HepG2 (cell line): ENCODE data around the gene COL25A1. TPM values are rescaled to one million over a fixed set of nuclear protein-coding genes. Genes with fewer than 3 reads are reported as not detected.

Experiments
- ATAC-seq: fragments of 200-7000 bp; cut with Tn5 transposase; 3 replicates; pipeline ENCODE4 v1.9.1; 2020; ENCODE audit warnings: mild to moderate bottlenecking, moderate library complexity
- BruUV-seq: library from RNA; stranded (reverse); fragments of 400-500 nt; replicated peaks from 2 replicates; lab custom pipeline; 2021; lab: Mats Ljungman, UMichigan
- CTCF ChIA-PET: fragments of 300-600 bp; formaldehyde crosslinking; extraction: SDS; loops from one replicate; lab custom pipeline; 2021; ENCODE audit warnings: low total read pairs, inconsistent platforms, low intra/inter-chr PET ratio; lab: Yijun Ruan, JAX
- POLR2A ChIA-PET: fragments of 350-600 bp; sonication (Branson Sonifier 250); formaldehyde crosslinking; loops from one replicate; lab custom pipeline; 2020; ENCODE audit warnings: antibody characterized with exemption, inconsistent platforms; lab: Yijun Ruan, JAX
- DNase-seq: peaks from one replicate; pipeline ENCODE4 v3.0.0-alpha.2; 2015; ENCODE audit warnings: low spot score
- FAIRE-seq: peaks from 3 replicates; lab custom pipeline; 2011; peaks lifted over from hg19 to GRCh38; lab: Jason Lieb, UNC
- H2AFZ ChIP-seq: one replicate; pipeline ENCODE4 v1.6.1; 2011; ENCODE audit warnings: low read length, inconsistent platforms
- H3K27ac ChIP-seq: fragments of 300-600 bp; 3 replicates; pipeline ENCODE4 v1.8.0; 2011; ENCODE audit warnings: mixed run types, mild to moderate bottlenecking, mixed read lengths, low read length, inconsistent platforms; ENCODE audit not compliant: insufficient read depth; ENCODE audit errors: extremely low read length
- H3K27me3 ChIP-seq, 2 experiments: fragments of 200-600 bp in 1 of 2; 2 replicates in 1 of 2; 3 replicates in 1 of 2; pipeline versions ENCODE4 v1.6.0 to v1.8.0; 2011; ENCODE audit warnings: low read length in 2 of 2, mild to moderate bottlenecking in 2 of 2, moderate library complexity in 2 of 2, inconsistent platforms in 1 of 2; ENCODE audit not compliant: insufficient read depth in 2 of 2, control insufficient read depth in 1 of 2
- H3K36me3 ChIP-seq, 2 experiments: fragments of 200-600 bp in 1 of 2; replicated peaks in 1 of 2; 2 replicates in 1 of 2; 3 replicates in 1 of 2; pipeline versions ENCODE4 v1.5.1 to v1.8.0; 2011; ENCODE audit warnings: low read length in 2 of 2, inconsistent platforms in 1 of 2; ENCODE audit not compliant: insufficient read depth in 2 of 2, control insufficient read depth in 1 of 2
- H3K4me1 ChIP-seq: 2 replicates; pipeline ENCODE4 v1.5.1; 2012; ENCODE audit warnings: low read length, inconsistent platforms; ENCODE audit not compliant: insufficient read depth
- H3K4me2 ChIP-seq: 2 replicates; pipeline ENCODE4 v1.6.0; 2011; ENCODE audit warnings: low read depth, low read length, inconsistent platforms
- H3K4me3 ChIP-seq, 3 experiments: fragments of 200-600 bp in 1 of 3; sonication (generic), shearing (Covaris generic) in 1 of 3; replicated peaks in 1 of 3; 2 replicates each; pipeline ENCODE4 v1.5.1; 2011 to 2016; ENCODE audit warnings: low read length in 3 of 3, inconsistent platforms in 2 of 3, low read depth in 2 of 3, mild to moderate bottlenecking in 2 of 3, control low read depth in 1 of 3, mixed read lengths in 1 of 3; ENCODE audit not compliant: insufficient read depth in 1 of 3
- H3K79me2 ChIP-seq: one replicate; pipeline ENCODE4 v1.6.1; 2011; ENCODE audit warnings: low read length, inconsistent platforms; ENCODE audit not compliant: insufficient read depth
- H3K9ac ChIP-seq: 2 replicates; pipeline ENCODE4 v1.6.0; 2011; ENCODE audit warnings: mild to moderate bottlenecking, low read depth, low read length, inconsistent platforms; ENCODE audit not compliant: insufficient read depth
- H3K9me3 ChIP-seq: 2 replicates; pipeline ENCODE4 v1.5.1; 2012; ENCODE audit warnings: mild to moderate bottlenecking, low read length
- H4K20me1 ChIP-seq: 2 replicates; pipeline ENCODE4 v1.6.0; 2011; ENCODE audit warnings: inconsistent platforms, mild to moderate bottlenecking, low read length, moderate library complexity; ENCODE audit not compliant: insufficient read depth
- ARID2 ChIP-seq: sonication (generic); formaldehyde crosslinking; IDR thresholded peaks from 2 replicates; pipeline ENCODE4 v1.8.1; 2022; ENCODE audit warnings: mild to moderate bottlenecking, missing genetic modification reagents, borderline replicate concordance
- FOXC1 ChIP-seq: sonication (generic); formaldehyde crosslinking; IDR thresholded peaks from 2 replicates; pipeline ENCODE4 v1.8.0; 2022; ENCODE audit warnings: mild to moderate bottlenecking, missing genetic modification reagents, borderline replicate concordance
- GATAD1 ChIP-seq: IDR thresholded peaks from 2 replicates; pipeline ENCODE4 v1.6.1; 2016; ENCODE audit warnings: missing genetic modification reagents, missing compliant biosample characterization
- HMG20B ChIP-seq: conservative IDR thresholded peaks from 2 replicates; pipeline ENCODE4 v1.6.1; 2016; ENCODE audit warnings: missing genetic modification reagents, missing compliant biosample characterization
- HNRNPL ChIP-seq: fragments of 200-400 bp; formaldehyde crosslinking; IDR thresholded peaks from 2 replicates; pipeline ENCODE4 v1.6.1; 2017; ENCODE audit warnings: mild to moderate bottlenecking, low read depth, low read length
- IKZF1 ChIP-seq: fragments of 450-650 bp; IDR thresholded peaks from 2 replicates; pipeline ENCODE4 v1.7.1; 2016
- KMT2A ChIP-seq: sonication (generic); formaldehyde crosslinking; IDR thresholded peaks from 2 replicates; pipeline ENCODE4 v1.4.0; 2020; ENCODE audit warnings: missing genetic modification reagents
- MED8 ChIP-seq: sonication (generic); formaldehyde crosslinking; IDR thresholded peaks from 2 replicates; pipeline ENCODE4 v1.8.1; 2023; ENCODE audit warnings: mild to moderate bottlenecking, missing genetic modification reagents; ENCODE audit not compliant: insufficient replicate concordance
- SMARCE1 ChIP-seq: fragments of 450-650 bp; IDR thresholded peaks from 2 replicates; pipeline ENCODE4 v1.6.1; 2017; ENCODE audit warnings: borderline replicate concordance
- SP2 ChIP-seq: sonication (generic); formaldehyde crosslinking; IDR thresholded peaks from 2 replicates; pipeline ENCODE4 v1.5.1; 2020; ENCODE audit warnings: mild to moderate bottlenecking, missing genetic modification reagents
- ZBTB8A ChIP-seq: sonication (generic); formaldehyde crosslinking; IDR thresholded peaks from 2 replicates; pipeline ENCODE4 v1.4.0; 2020; ENCODE audit warnings: mild to moderate bottlenecking, low read depth, missing genetic modification reagents, borderline replicate concordance
- ZNF234 ChIP-seq: sonication (generic); formaldehyde crosslinking; conservative IDR thresholded peaks from 2 replicates; pipeline ENCODE4 v1.5.1; 2020; ENCODE audit warnings: mild to moderate bottlenecking, missing genetic modification reagents
- WGBS: methylation state at CpG from one replicate; pipeline ENCODE4 v1.1.6; 2017; ENCODE audit warnings: low lambda C conversion rate; 5-methylcytosine and 5-hydroxymethylcytosine counted together
- in situ Hi-C: cut with HindIII; loops from 2 replicates; pipeline ENCODE4 v1.10.0; 2017; ENCODE audit warnings: low pct_unique_long_range_greater_than_20kb; ENCODE audit not compliant: extremely low pct_ligation_motif_present
- intact Hi-C: fragments of 100-400 bp; cut with micrococcal nuclease; formaldehyde crosslinking; loops from one replicate; pipeline ENCODE4 v1.10.0; 2022; ENCODE audit not compliant: unreplicated experiment
- polyA plus RNA-seq, 8 experiments: library from polyadenylated mRNA; depleted of rRNA in 3 of 8; stranded (reverse) in 7 of 8; unstranded in 1 of 8; fragments of >200 nt; fragmentation: Illumina TruSeq in 4 of 8; extraction: Trizol in 4 of 8; gene quantifications; 2 replicates each; pipeline versions ENCODE4 v1.2.1 to v1.2.3, GENCODE V29; 2011 to 2016; ENCODE audit warnings: low read depth in 4 of 8, missing spikeins in 1 of 8, mixed read lengths in 1 of 8; ENCODE audit not compliant: insufficient read depth in 1 of 8
- total RNA-seq, 5 experiments: library from RNA; depleted of rRNA; stranded (reverse); fragments of >200 nt; fragmentation: Illumina TruSeq; extraction: Trizol; gene quantifications; 2 replicates each; pipeline ENCODE4 v1.2.3, GENCODE V29; 2016; ENCODE audit warnings: low read depth in 1 of 5
- TF ChIP-seq, protein P1 (sequence below): IDR thresholded peaks from 2 replicates; pipeline ENCODE4 v1.6.1; 2016

The COL25A1 gene
- total and polyA plus RNA-seq, 2 of the 13 experiments (the other 11 are each of a cell fraction or from before 2014, with no cell fraction given) = not detected

DNA sequence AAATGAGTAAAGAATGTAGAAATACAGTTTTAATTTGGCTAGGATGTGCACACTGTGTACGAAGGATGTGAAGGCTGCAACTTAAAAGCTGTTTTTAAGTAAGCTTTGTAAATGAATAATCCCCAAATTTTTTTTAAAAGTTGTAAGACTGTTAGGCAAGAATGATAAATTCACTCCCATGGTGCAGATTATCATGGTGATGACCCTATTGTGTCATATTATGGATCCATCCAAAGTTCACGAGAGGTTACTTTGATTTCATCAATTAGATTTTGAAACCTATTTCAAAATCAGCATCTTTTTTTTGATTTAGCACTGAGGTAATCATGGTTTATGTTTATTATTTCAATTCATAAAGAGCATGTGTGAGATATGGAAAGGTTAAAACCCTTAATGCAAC is 476.7 kb downstream of the COL25A1 start:
- ATAC-seq (no peak), DNase-seq (no peak), FAIRE-seq (no peak)
- Histone ChIP-seq H3K4me3 (no peak overlapping the region), H3K9ac (no peak overlapping the region), H2AFZ (no peak overlapping the region), H3K4me2 (no peak overlapping the region), H3K9me3 (no peaks in the 10 kb centered on the region), H3K27ac (no peak overlapping the region), H3K27me3 (no peaks in the 10 kb centered on the region; a peak in 1 of 5 replicates), H4K20me1 (no peaks in the 10 kb centered on the region), H3K36me3 (no peaks in the 10 kb centered on the region), H3K79me2 (no peaks in the 10 kb centered on the region), H3K4me1 (no peaks in the 10 kb centered on the region)
- ChIA-PET POLR2A (no interaction called here), CTCF (no interaction called here)
- WGBS = 0% methylated on average over 2 of the region's 2 CpGs
- intact Hi-C loops (no loop called here), in situ Hi-C loops (no loop called here)
- TF ChIP-seq HMG20B (CRISPR knock-in tag) = no peak
- no peak for TF ChIP-seq GATAD1 (CRISPR knock-in tag)
- TF ChIP-seq HNRNPL = no peak
- no peak for TF ChIP-seq IKZF1
- TF ChIP-seq, protein P1, sequence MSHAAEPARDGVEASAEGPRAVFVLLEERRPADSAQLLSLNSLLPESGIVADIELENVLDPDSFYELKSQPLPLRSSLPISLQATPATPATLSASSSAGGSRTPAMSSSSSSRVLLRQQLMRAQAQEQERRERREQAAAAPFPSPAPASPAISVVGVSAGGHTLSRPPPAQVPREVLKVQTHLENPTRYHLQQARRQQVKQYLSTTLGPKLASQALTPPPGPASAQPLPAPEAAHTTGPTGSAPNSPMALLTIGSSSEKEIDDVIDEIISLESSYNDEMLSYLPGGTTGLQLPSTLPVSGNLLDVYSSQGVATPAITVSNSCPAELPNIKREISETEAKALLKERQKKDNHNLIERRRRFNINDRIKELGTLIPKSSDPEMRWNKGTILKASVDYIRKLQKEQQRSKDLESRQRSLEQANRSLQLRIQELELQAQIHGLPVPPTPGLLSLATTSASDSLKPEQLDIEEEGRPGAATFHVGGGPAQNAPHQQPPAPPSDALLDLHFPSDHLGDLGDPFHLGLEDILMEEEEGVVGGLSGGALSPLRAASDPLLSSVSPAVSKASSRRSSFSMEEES (CRISPR knock-in tag) = no peak
- TF ChIP-seq SP2 (CRISPR knock-in tag) = no peak
- no peak for TF ChIP-seq ZBTB8A (CRISPR knock-in tag)
- no peak for TF ChIP-seq KMT2A (CRISPR knock-in tag)
- no peak for TF ChIP-seq ZNF234
- TF ChIP-seq FOXC1 = no peak
- TF ChIP-seq MED8 (CRISPR knock-in tag) = no peak
- no peak for TF ChIP-seq ARID2 (CRISPR knock-in tag)
- no peak for TF ChIP-seq SMARCE1
- BruUV-seq = no TSS peak
